ENCODE measurements around the gene DNTT. TPM values are rescaled to one million over a fixed set of nuclear protein-coding genes. Genes with fewer than 3 reads are reported as not detected.

DNTT gene
- polyA plus RNA-seq, 2 of the 4 experiments (the other 2 are of a cell fraction) = not detected

- H3K27ac ChIP-seq = peak overlapping the region; percentile 7 to 66; a peak in 3 of 6 replicates
- ChIA-PET CTCF (interaction anchor here (0.6 to 3.3 kb wide), 36 partner anchors 8 to 971 kb away, joined by 3 to 17 read pairs (median 5); partner anchors contain the start of genes ALDH18A1, OPALIN and TLL2), POLR2A (no interaction called here)
- DNase-seq (ENCODE audit: low read depth in 1 of 2, low spot score in 1 of 2) (peak; percentile 48 to 57), ATAC-seq (peak; percentile 82), FAIRE-seq (no peak)
- TF ChIP-seq EHMT2 (IDR thresholded peaks at IDR 0.05; ENCODE audit: low read depth) (no peak), RAD21 (conservative IDR thresholded peaks at IDR 0.05 in 1 of 2, IDR thresholded peaks at IDR 0.05 in 1 of 2) (no peak), FOXS1 (CRISPR knock-in tag; IDR thresholded peaks at IDR 0.05) (no peak), CHD4 (IDR thresholded peaks at IDR 0.05; ENCODE audit: borderline replicate concordance) (no peak), RNF2 (IDR thresholded peaks at IDR 0.05; ENCODE audit: borderline replicate concordance, low read depth) (no peak), USF2 (IDR thresholded peaks at IDR 0.05) (no peak), HOXB13 (CRISPR knock-in tag; IDR thresholded peaks at IDR 0.05; ENCODE audit: low read depth) (no peak), RFX5 (IDR thresholded peaks at IDR 0.05) (no peak), TFCP2L1 (CRISPR knock-in tag; IDR thresholded peaks at IDR 0.05) (no peak), KDM1A (IDR thresholded peaks at IDR 0.05; ENCODE audit: low read depth) (no peak), ZC3H11A (IDR thresholded peaks at IDR 0.05) (no peak), GATA3 (IDR thresholded peaks at IDR 0.05; ENCODE audit: borderline replicate concordance) (no peak)
- 21% methylated on average over 38 of the region's 38 CpGs for WGBS (ENCODE audit: missing lambda C conversion rate)
- H3K4me3 ChIP-seq = peak overlapping the region; percentile 29
- no peaks in the 10 kb centered on the region for H3K9me3 ChIP-seq
- peaks cover 13% of the 10 kb centered on the region; the same call in 1 of the 3 replicates for H3K4me1 ChIP-seq
- H3K4me2 ChIP-seq = peak overlapping the region; percentile 90
These were observed 65.8 kb downstream of the DNTT start for GRCh38 chr10:96369890-96370583.

GRCh38 chr10:96370584-96371157, 66.4 kb downstream of the DNTT start:
- TF ChIP-seq ZNF302 (CRISPR knock-in tag; IDR thresholded peaks at IDR 0.05) (no peak), RAD21 (conservative IDR thresholded peaks at IDR 0.05 in 1 of 2, IDR thresholded peaks at IDR 0.05 in 1 of 2) (peak; percentile 54 to 60; a peak in 4 of 5 replicates), CHD2 (IDR thresholded peaks at IDR 0.05; ENCODE audit: low read length, partially characterized antibody) (no peak), ZC3H11A (IDR thresholded peaks at IDR 0.05) (no peak), HOXB13 (CRISPR knock-in tag; IDR thresholded peaks at IDR 0.05; ENCODE audit: low read depth) (no peak), CTCF (IDR thresholded peaks at IDR 0.05) (peak; percentile 82)
- FAIRE-seq = no peak
- no peaks in the 10 kb centered on the region for H3K9me3 ChIP-seq
- peak overlapping the region; percentile 90 for H3K4me2 ChIP-seq
- ATAC-seq = peak; percentile 41 to 80; a peak in 5 of 6 replicates
- peak; percentile 62 to 76 for DNase-seq (ENCODE audit: low read depth in 1 of 2, low spot score in 1 of 2)
- H3K27ac ChIP-seq = no peak overlapping the region
- H3K4me1 ChIP-seq = peaks cover 13% of the 10 kb centered on the region; the same call in 1 of the 3 replicates
- WGBS (ENCODE audit: missing lambda C conversion rate) = 17% methylated on average over 16 of the region's 16 CpGs
- ChIA-PET CTCF (interaction anchor here (0.6 to 3.3 kb wide), 39 partner anchors 9 to 827 kb away, joined by 3 to 17 read pairs (median 4); partner anchors contain the start of genes ALDH18A1, OPALIN and TLL2), POLR2A (no interaction called here)
- peak overlapping the region; percentile 29; the same call in 1 of the 3 replicates for H3K4me3 ChIP-seq

- Histone ChIP-seq H3K27ac (no peak overlapping the region), H3K4me1 (peaks cover 13% of the 10 kb centered on the region; the same call in 1 of the 3 replicates), H3K9me3 (no peaks in the 10 kb centered on the region), H3K4me3 (no peak overlapping the region), H3K4me2 (no peak overlapping the region)
- no peak for DNase-seq (ENCODE audit: low read depth in 1 of 2, low spot score in 1 of 2)
- TF ChIP-seq CEBPB (IDR thresholded peaks at IDR 0.05) (no peak), HMGXB4 (CRISPR knock-in tag; IDR thresholded peaks at IDR 0.05; ENCODE audit: borderline replicate concordance) (no peak), ATOH8 (CRISPR knock-in tag; IDR thresholded peaks at IDR 0.05; ENCODE audit: low read depth) (no peak), HOXB13 (CRISPR knock-in tag; IDR thresholded peaks at IDR 0.05; ENCODE audit: low read depth) (no peak)
- ChIA-PET CTCF (interaction anchor here (0.6 to 3.3 kb wide), 24 partner anchors 8 to 839 kb away, joined by 3 to 17 read pairs (median 8); partner anchors contain the start of genes OPALIN and TLL2), POLR2A (no interaction called here)
- 89% methylated on average over 11 of the region's 11 CpGs for WGBS (ENCODE audit: missing lambda C conversion rate)
- ATAC-seq = no peak
- no peak for FAIRE-seq
These were observed 67.1 kb downstream of the DNTT start for GRCh38 chr10:96371356-96371755.

All from A549 (cell line).